ENCODE results near the gene CMSS1.

The CMSS1 gene

GRCh38 chr3:99943931-99944761 lies 126.5 kb downstream of the CMSS1 start:
- H3K9me3 ChIP-seq (ENCODE audit: insufficient read depth, low read length): no peaks in the 10 kb centered on the region
- no peaks in the 10 kb centered on the region for H3K27me3 ChIP-seq (ENCODE audit: insufficient read depth, insufficient read length)
- no peaks in the 10 kb centered on the region for H3K4me1 ChIP-seq (ENCODE audit: insufficient read depth, insufficient read length)
- TF ChIP-seq SUZ12 (IDR thresholded peaks at IDR 0.05; ENCODE audit: extremely low read depth, insufficient read depth, insufficient read length) (no peak), ZNF274 (IDR thresholded peaks at IDR 0.05; ENCODE audit: low read depth, low read length) (no peak), YY1 (IDR thresholded peaks at IDR 0.05; ENCODE audit: insufficient read depth, insufficient read length) (no peak)
- H3K4me3 ChIP-seq (ENCODE audit: insufficient read length, low read depth): no peak overlapping the region
- no peak overlapping the region for H3K9ac ChIP-seq (ENCODE audit: insufficient read length, low read depth)
- H3K36me3 ChIP-seq (ENCODE audit: insufficient read depth, insufficient read length, low read length): no peaks in the 10 kb centered on the region
- DNase-seq (ENCODE audit: low read depth, low spot score): no peak

GRCh38 chr3:99945328-99945995 lies 127.8 kb downstream of the CMSS1 start:
- Histone ChIP-seq H3K4me1 (ENCODE audit: insufficient read depth, insufficient read length) (no peaks in the 10 kb centered on the region), H3K9me3 (ENCODE audit: insufficient read depth, low read length) (no peaks in the 10 kb centered on the region), H3K9ac (ENCODE audit: insufficient read length, low read depth) (no peak overlapping the region), H3K27me3 (ENCODE audit: insufficient read depth, insufficient read length) (no peaks in the 10 kb centered on the region), H3K4me3 (ENCODE audit: insufficient read length, low read depth) (no peak overlapping the region), H3K36me3 (ENCODE audit: insufficient read depth, insufficient read length, low read length) (no peaks in the 10 kb centered on the region)
- TF ChIP-seq ZNF274 (IDR thresholded peaks at IDR 0.05; ENCODE audit: low read depth, low read length): no peak
- no peak for TF ChIP-seq YY1 (IDR thresholded peaks at IDR 0.05; ENCODE audit: insufficient read depth, insufficient read length)
- no peak for TF ChIP-seq SUZ12 (IDR thresholded peaks at IDR 0.05; ENCODE audit: extremely low read depth, insufficient read depth, insufficient read length)
- no peak for DNase-seq (ENCODE audit: low read depth, low spot score)

DNA sequence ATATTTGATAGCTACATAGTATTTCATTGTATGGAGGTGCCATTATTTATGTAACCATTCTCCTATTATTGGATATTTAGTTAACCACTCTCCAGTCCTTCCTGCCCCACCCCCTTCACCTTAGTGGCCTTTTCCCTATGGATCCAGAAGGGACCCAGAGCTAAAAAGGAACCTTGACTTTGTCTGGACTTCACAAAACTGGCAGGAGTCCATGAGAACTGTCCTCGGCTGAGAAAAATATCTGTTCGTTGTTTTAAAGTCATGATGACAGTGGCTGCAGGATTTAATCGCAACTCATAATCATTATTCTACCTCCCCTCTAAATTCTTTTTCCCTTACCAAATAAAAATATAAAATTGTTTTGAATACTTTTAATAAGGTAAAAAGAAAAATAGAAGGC lies 129.7 kb downstream of the CMSS1 start:
- Histone ChIP-seq H3K4me3 (ENCODE audit: insufficient read length, low read depth) (no peak overlapping the region), H3K9me3 (ENCODE audit: insufficient read depth, low read length) (no peaks in the 10 kb centered on the region), H3K9ac (ENCODE audit: insufficient read length, low read depth) (no peak overlapping the region), H3K4me1 (ENCODE audit: insufficient read depth, insufficient read length) (no peaks in the 10 kb centered on the region), H3K36me3 (ENCODE audit: insufficient read depth, insufficient read length, low read length) (no peaks in the 10 kb centered on the region), H3K27me3 (ENCODE audit: insufficient read depth, insufficient read length) (no peaks in the 10 kb centered on the region)
- no peak for DNase-seq (ENCODE audit: low read depth, low spot score)
- TF ChIP-seq ZNF274 (IDR thresholded peaks at IDR 0.05; ENCODE audit: low read depth, low read length) (no peak), SUZ12 (IDR thresholded peaks at IDR 0.05; ENCODE audit: extremely low read depth, insufficient read depth, insufficient read length) (no peak), YY1 (IDR thresholded peaks at IDR 0.05; ENCODE audit: insufficient read depth, insufficient read length) (no peak)

- no peak for DNase-seq (ENCODE audit: low read depth, low spot score)
- Histone ChIP-seq H3K9me3 (ENCODE audit: insufficient read depth, low read length) (no peaks in the 10 kb centered on the region), H3K9ac (ENCODE audit: insufficient read length, low read depth) (no peak overlapping the region), H3K4me1 (ENCODE audit: insufficient read depth, insufficient read length) (no peaks in the 10 kb centered on the region), H3K27me3 (ENCODE audit: insufficient read depth, insufficient read length) (no peaks in the 10 kb centered on the region), H3K36me3 (ENCODE audit: insufficient read depth, insufficient read length, low read length) (no peaks in the 10 kb centered on the region), H3K4me3 (ENCODE audit: insufficient read length, low read depth) (no peak overlapping the region)
- TF ChIP-seq SUZ12 (IDR thresholded peaks at IDR 0.05; ENCODE audit: extremely low read depth, insufficient read depth, insufficient read length) (no peak), YY1 (IDR thresholded peaks at IDR 0.05; ENCODE audit: insufficient read depth, insufficient read length) (no peak), ZNF274 (IDR thresholded peaks at IDR 0.05; ENCODE audit: low read depth, low read length) (no peak)
These were observed 130.9 kb downstream of the CMSS1 start for GRCh38 chr3:99948467-99949089.

DNA sequence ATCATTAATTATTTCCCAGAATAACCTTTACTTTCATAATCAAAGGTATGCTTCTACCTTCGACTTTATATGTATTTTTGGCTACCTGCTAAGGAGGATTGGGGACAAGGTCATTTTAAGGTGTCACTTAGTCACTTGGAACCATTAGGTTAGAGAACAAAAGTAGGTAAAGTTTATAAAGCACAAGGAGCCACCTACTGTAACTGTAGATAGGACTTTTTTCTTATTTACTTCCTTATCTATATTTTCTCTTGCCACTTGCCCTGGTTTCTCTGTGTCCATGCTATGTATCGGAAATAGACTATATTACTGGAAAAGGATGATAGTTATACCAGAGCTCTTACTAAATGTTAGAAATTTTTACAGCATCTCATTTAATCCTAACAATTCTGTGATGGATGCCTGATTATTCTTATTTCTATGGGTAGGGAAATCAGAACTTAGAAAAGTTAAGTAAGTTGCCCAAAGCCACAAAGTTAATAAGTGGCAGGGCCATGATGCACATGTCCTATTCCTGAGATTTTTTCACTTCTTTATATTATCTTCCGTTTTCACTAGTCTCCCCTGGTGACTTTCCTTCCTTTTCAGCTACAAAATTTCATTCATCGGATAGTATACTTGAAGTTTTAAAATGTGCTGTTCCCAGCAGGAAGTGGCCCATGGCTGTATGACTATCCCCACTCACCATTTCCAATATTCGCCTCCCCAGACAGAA lies 132.5 kb downstream of the CMSS1 start:
- Histone ChIP-seq H3K9me3 (ENCODE audit: insufficient read depth, low read length) (no peaks in the 10 kb centered on the region), H3K36me3 (ENCODE audit: insufficient read depth, insufficient read length, low read length) (no peaks in the 10 kb centered on the region), H3K27me3 (ENCODE audit: insufficient read depth, insufficient read length) (no peaks in the 10 kb centered on the region), H3K9ac (ENCODE audit: insufficient read length, low read depth) (no peak overlapping the region), H3K4me3 (ENCODE audit: insufficient read length, low read depth) (no peak overlapping the region), H3K4me1 (ENCODE audit: insufficient read depth, insufficient read length) (no peaks in the 10 kb centered on the region)
- DNase-seq (ENCODE audit: low read depth, low spot score): no peak
- TF ChIP-seq SUZ12 (IDR thresholded peaks at IDR 0.05; ENCODE audit: extremely low read depth, insufficient read depth, insufficient read length) (no peak), YY1 (IDR thresholded peaks at IDR 0.05; ENCODE audit: insufficient read depth, insufficient read length) (no peak), ZNF274 (IDR thresholded peaks at IDR 0.05; ENCODE audit: low read depth, low read length) (no peak)

DNA sequence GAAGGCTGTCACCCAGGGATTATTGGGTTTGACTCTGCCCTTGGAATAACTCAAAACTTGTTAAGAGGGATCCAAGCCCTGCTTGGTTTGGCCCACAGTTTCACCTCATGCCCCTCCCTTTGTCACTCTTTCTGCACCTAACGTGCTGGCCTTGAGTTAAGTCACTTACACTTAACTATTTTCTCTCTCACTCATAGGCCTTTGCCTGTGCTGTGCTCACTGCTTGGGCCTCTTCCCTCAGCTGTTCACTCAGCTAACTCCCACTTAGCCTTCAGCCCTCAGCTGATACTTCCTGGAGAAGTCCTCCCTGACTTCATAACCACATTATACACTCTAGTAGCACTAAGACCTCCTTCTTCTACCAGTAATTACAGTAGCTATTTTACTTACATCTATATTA lies 133.3 kb downstream of the CMSS1 start:
- Histone ChIP-seq H3K27me3 (ENCODE audit: insufficient read depth, insufficient read length) (no peaks in the 10 kb centered on the region), H3K9me3 (ENCODE audit: insufficient read depth, low read length) (no peaks in the 10 kb centered on the region), H3K4me1 (ENCODE audit: insufficient read depth, insufficient read length) (no peaks in the 10 kb centered on the region), H3K36me3 (ENCODE audit: insufficient read depth, insufficient read length, low read length) (no peaks in the 10 kb centered on the region), H3K9ac (ENCODE audit: insufficient read length, low read depth) (no peak overlapping the region), H3K4me3 (ENCODE audit: insufficient read length, low read depth) (no peak overlapping the region)
- TF ChIP-seq YY1 (IDR thresholded peaks at IDR 0.05; ENCODE audit: insufficient read depth, insufficient read length) (no peak), SUZ12 (IDR thresholded peaks at IDR 0.05; ENCODE audit: extremely low read depth, insufficient read depth, insufficient read length) (no peak), ZNF274 (IDR thresholded peaks at IDR 0.05; ENCODE audit: low read depth, low read length) (no peak)
- no peak for DNase-seq (ENCODE audit: low read depth, low spot score)
